Measurements from ENCODE around the gene CHD3.

The CHD3 gene

GRCh38 chr17:7842380-7843256 lies 46.0 kb upstream of the CHD3 start (continued):
- TF ChIP-seq, protein P1, sequence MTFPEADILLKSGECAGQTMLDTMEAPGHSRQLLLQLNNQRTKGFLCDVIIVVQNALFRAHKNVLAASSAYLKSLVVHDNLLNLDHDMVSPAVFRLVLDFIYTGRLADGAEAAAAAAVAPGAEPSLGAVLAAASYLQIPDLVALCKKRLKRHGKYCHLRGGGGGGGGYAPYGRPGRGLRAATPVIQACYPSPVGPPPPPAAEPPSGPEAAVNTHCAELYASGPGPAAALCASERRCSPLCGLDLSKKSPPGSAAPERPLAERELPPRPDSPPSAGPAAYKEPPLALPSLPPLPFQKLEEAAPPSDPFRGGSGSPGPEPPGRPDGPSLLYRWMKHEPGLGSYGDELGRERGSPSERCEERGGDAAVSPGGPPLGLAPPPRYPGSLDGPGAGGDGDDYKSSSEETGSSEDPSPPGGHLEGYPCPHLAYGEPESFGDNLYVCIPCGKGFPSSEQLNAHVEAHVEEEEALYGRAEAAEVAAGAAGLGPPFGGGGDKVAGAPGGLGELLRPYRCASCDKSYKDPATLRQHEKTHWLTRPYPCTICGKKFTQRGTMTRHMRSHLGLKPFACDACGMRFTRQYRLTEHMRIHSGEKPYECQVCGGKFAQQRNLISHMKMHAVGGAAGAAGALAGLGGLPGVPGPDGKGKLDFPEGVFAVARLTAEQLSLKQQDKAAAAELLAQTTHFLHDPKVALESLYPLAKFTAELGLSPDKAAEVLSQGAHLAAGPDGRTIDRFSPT (tag by site-specific recombination; IDR thresholded peaks at IDR 0.05): peak; percentile 27
- TF ChIP-seq ZNF837 (tag by site-specific recombination; IDR thresholded peaks at IDR 0.05) (no peak), ZNF560 (tag by site-specific recombination; IDR thresholded peaks at IDR 0.05; ENCODE audit: borderline replicate concordance) (no peak), ZNF558 (tag by site-specific recombination; IDR thresholded peaks at IDR 0.05) (no peak), KLF17 (tag by site-specific recombination; IDR thresholded peaks at IDR 0.05) (peak; percentile 87), ZNF529 (tag by site-specific recombination; IDR thresholded peaks at IDR 0.05; ENCODE audit: insufficient replicate concordance) (no peak), ZBTB17 (tag by site-specific recombination; IDR thresholded peaks at IDR 0.05) (peak; percentile 74), ZNF341 (tag by site-specific recombination; IDR thresholded peaks at IDR 0.05; ENCODE audit: low read depth) (peak; percentile 58), PATZ1 (tag by site-specific recombination; IDR thresholded peaks at IDR 0.05) (peak; percentile 97), ZSCAN5A (tag by site-specific recombination; IDR thresholded peaks at IDR 0.05) (peak; percentile 16; the same call in 1 of the 2 replicates), ZNF423 (tag by site-specific recombination; IDR thresholded peaks at IDR 0.05) (no peak), ZFHX2 (tag by site-specific recombination; conservative IDR thresholded peaks at IDR 0.05) (peak; percentile 98), ZNF48 (tag by site-specific recombination; IDR thresholded peaks at IDR 0.05) (no peak), ZNF157 (tag by site-specific recombination; IDR thresholded peaks at IDR 0.05) (no peak), SCRT1 (tag by site-specific recombination; IDR thresholded peaks at IDR 0.05; ENCODE audit: borderline replicate concordance) (0 out of 2 replicates have a peak, but pooled peaks have one; percentile 24), ZNF76 (tag by site-specific recombination; IDR thresholded peaks at IDR 0.05; ENCODE audit: borderline replicate concordance, low read depth) (no peak), SP2 (tag by site-specific recombination; IDR thresholded peaks at IDR 0.05) (peak; percentile 50), ZNF426 (tag by site-specific recombination; IDR thresholded peaks at IDR 0.05) (no peak), BCL11A (tag by site-specific recombination; IDR thresholded peaks at IDR 0.05; ENCODE audit: low read depth) (peak; percentile 53; the same call in 1 of the 2 replicates), ZNF624 (tag by site-specific recombination; IDR thresholded peaks at IDR 0.05) (no peak), ZBTB20 (tag by site-specific recombination; IDR thresholded peaks at IDR 0.05) (0 out of 2 replicates have a peak, but pooled peaks have one; percentile 74), ZNF280C (tag by site-specific recombination; IDR thresholded peaks at IDR 0.05) (no peak), ZIC2 (tag by site-specific recombination; IDR thresholded peaks at IDR 0.05) (peak; percentile 39), ZNF654 (tag by site-specific recombination; IDR thresholded peaks at IDR 0.05; ENCODE audit: low read depth) (no peak)
- TF ChIP-seq, protein P2, sequence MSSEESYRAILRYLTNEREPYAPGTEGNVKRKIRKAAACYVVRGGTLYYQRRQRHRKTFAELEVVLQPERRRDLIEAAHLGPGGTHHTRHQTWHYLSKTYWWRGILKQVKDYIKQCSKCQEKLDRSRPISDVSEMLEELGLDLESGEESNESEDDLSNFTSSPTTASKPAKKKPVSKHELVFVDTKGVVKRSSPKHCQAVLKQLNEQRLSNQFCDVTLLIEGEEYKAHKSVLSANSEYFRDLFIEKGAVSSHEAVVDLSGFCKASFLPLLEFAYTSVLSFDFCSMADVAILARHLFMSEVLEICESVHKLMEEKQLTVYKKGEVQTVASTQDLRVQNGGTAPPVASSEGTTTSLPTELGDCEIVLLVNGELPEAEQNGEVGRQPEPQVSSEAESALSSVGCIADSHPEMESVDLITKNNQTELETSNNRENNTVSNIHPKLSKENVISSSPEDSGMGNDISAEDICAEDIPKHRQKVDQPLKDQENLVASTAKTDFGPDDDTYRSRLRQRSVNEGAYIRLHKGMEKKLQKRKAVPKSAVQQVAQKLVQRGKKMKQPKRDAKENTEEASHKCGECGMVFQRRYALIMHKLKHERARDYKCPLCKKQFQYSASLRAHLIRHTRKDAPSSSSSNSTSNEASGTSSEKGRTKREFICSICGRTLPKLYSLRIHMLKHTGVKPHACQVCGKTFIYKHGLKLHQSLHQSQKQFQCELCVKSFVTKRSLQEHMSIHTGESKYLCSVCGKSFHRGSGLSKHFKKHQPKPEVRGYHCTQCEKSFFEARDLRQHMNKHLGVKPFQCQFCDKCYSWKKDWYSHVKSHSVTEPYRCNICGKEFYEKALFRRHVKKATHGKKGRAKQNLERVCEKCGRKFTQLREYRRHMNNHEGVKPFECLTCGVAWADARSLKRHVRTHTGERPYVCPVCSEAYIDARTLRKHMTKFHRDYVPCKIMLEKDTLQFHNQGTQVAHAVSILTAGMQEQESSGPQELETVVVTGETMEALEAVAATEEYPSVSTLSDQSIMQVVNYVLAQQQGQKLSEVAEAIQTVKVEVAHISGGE (tag by site-specific recombination; conservative IDR thresholded peaks at IDR 0.05; ENCODE audit: low read depth): peak; percentile 97
